GM12864 (cell line): ENCODE results near the gene ABCC3.

Experiments
- DNase-seq: peaks from one replicate; pipeline ENCODE4 v3.0.0-alpha.2; 2011; ENCODE audit warnings: low read depth
- H3K4me3 ChIP-seq: 2 replicates; pipeline ENCODE4 v1.5.1; 2011; ENCODE audit warnings: mild to moderate bottlenecking, low read depth, low read length, control low read depth
- CTCF ChIP-seq: IDR thresholded peaks from 2 replicates; pipeline ENCODE4 v1.5.1; 2011; ENCODE audit warnings: low read depth, mild to moderate bottlenecking, moderate library complexity, low read length, control low read depth, inconsistent platforms; ENCODE audit errors: missing control alignments

Gene ABCC3

DNA sequence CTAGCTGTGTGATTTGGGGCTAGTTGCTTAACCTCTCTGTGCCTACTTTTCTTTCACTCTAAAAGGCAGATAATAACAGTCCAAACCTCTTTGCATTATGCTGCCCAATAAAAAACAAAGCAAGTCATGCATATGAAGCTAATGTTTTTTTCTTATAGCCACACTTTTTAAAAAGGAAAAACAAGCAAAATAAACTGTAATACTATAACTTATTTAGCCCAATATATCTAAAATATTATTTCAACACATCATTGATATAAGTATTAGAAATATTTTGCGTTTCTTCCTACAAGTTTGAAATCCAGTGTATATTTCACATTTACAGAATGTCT is 50.6 kb downstream of the ABCC3 start:
- no peak for DNase-seq
- no peak for TF ChIP-seq CTCF
- no peak overlapping the region for H3K4me3 ChIP-seq

- DNase-seq: no peak
- H3K4me3 ChIP-seq: no peak overlapping the region
- TF ChIP-seq CTCF: no peak
These were observed 51.2 kb downstream of the ABCC3 start for GRCh38 chr17:50685691-50686493.

- no peak for DNase-seq
These were observed 52.0 kb downstream of the ABCC3 start for GRCh38 chr17:50686494-50687199.

DNA sequence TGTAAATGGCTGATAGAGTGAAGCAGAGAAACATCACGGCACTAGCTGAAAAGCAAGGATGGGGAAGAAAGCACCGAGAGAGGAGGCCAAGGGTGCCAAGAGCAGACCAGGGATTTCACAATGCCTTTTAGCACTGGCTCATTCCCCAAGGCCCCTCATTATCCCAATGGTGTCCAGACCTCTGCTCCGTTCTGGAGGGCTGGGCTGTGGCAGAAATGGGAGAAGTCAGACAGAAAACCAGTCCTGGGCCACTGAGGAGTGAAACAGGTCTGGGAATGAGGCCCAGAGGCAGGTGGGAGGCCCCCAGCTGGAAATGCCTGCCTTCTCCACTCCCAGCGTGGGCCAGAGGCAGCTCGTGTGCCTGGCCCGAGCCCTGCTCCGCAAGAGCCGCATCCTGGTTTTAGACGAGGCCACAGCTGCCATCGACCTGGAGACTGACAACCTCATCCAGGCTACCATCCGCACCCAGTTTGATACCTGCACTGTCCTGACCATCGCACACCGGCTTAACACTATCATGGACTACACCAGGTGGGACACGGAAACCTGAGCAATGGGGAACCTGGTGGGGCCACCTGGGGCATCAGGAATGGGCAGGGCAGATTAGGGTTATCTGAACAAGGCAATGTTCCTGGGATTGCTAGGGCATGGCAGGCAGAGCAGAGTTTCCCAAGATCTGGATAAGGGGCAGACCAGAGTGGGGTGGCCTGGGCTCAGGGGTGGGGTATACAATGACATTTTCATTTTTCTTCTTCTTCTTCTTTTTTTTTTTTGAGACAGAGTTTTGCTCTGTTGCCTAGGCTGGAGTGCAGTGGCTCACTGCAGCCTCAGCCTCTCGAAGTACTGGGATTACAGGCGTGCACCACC is 52.8 kb downstream of the ABCC3 start:
- no peak for TF ChIP-seq CTCF
- H3K4me3 ChIP-seq: no peak overlapping the region
- no peak for DNase-seq

More at GRCh38 chr17:50686494-50687199, 52.0 kb downstream of the ABCC3 start:
- no peak overlapping the region for H3K4me3 ChIP-seq
- no peak for TF ChIP-seq CTCF

DNA sequence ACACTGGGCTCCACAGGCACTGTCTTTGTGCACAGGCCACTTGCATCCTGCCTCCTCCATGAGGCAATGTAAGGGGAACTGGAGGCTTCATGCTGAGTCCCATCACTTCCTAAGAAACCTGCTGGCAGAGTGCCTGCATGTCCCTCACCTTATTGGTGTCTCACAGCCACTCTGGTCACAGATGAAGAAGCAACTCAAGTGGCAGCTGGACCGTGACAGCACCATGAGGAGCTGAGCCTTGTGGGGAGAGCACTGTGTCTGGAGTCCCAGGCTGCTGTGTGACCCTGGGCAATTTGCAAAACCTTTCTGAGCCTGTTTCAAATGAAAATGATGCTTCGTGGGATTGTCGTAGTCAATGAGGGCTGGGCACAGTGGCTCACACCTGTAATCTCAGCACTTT is 53.6 kb downstream of the ABCC3 start:
- no peak for TF ChIP-seq CTCF
- DNase-seq: no peak
- H3K4me3 ChIP-seq: no peak overlapping the region

- DNase-seq: no peak
These were observed 54.6 kb downstream of the ABCC3 start for GRCh38 chr17:50689251-50689650.

More at GRCh38 chr17:50689251-50689650, 54.6 kb downstream of the ABCC3 start:
- no peak for TF ChIP-seq CTCF
- H3K4me3 ChIP-seq: no peak overlapping the region
